DOHH2 (cell line): ENCODE results near the gene CNPY1.

Experiments
- H3F3A ChIP-seq: fragments of 200-600 bp; sonication (generic), shearing (Covaris generic); 2 replicates; pipeline ENCODE4 v1.6.0; 2016; ENCODE audit warnings: antibody characterized with exemption, mild to moderate bottlenecking; ENCODE audit not compliant: control insufficient read depth, insufficient read depth
- H3K27ac ChIP-seq: fragments of 200-600 bp; sonication (generic); 2 replicates; pipeline ENCODE4 v1.5.1; 2014; ENCODE audit warnings: low read depth, mild to moderate bottlenecking, low read length, moderate library complexity
- H3K27me3 ChIP-seq: fragments of 200-600 bp; sonication (generic); 2 replicates; pipeline ENCODE4 v1.6.1; 2014; ENCODE audit warnings: mild to moderate bottlenecking, low read length, mixed read lengths; ENCODE audit not compliant: control insufficient read depth
- H3K36me3 ChIP-seq: fragments of 200-600 bp; sonication (generic); 2 replicates; pipeline ENCODE4 v1.6.1; 2014; ENCODE audit warnings: mild to moderate bottlenecking, low read length, moderate library complexity, mixed read lengths; ENCODE audit not compliant: control insufficient read depth
- H3K4me1 ChIP-seq: fragments of 200-600 bp; sonication (generic); 2 replicates; pipeline ENCODE4 v1.6.1; 2014; ENCODE audit warnings: mild to moderate bottlenecking, low read length, mixed read lengths; ENCODE audit not compliant: control insufficient read depth
- H3K4me2 ChIP-seq: fragments of 200-600 bp; sonication (generic); 2 replicates; pipeline ENCODE4 v1.6.0; 2014; ENCODE audit warnings: mild to moderate bottlenecking, low read length, moderate library complexity
- H3K4me3 ChIP-seq: fragments of 200-600 bp; sonication (generic); 2 replicates; pipeline ENCODE4 v1.5.1; 2014; ENCODE audit warnings: mild to moderate bottlenecking, low read length, mixed read lengths
- H3K79me2 ChIP-seq: fragments of 200-600 bp; sonication (generic); 2 replicates; pipeline ENCODE4 v1.6.1; 2014; ENCODE audit warnings: mild to moderate bottlenecking, low read length, mixed read lengths; ENCODE audit not compliant: control insufficient read depth
- H3K9me2 ChIP-seq: fragments of 200-600 bp; sonication (generic); replicated peaks from 2 replicates; pipeline ENCODE4 v1.6.1; 2014; ENCODE audit warnings: mild to moderate bottlenecking, low read length, mixed read lengths; ENCODE audit not compliant: control insufficient read depth
- H3K9me3 ChIP-seq: fragments of 200-600 bp; sonication (generic); 2 replicates; pipeline ENCODE4 v1.6.1; 2014; ENCODE audit warnings: antibody characterized with exemption, low read length, mixed read lengths; ENCODE audit not compliant: control insufficient read depth, insufficient read depth
- H4K20me1 ChIP-seq: fragments of 200-600 bp; sonication (generic); 2 replicates; pipeline ENCODE4 v1.6.0; 2014; ENCODE audit warnings: low read depth, mild to moderate bottlenecking, antibody characterized with exemption, low read length, moderate library complexity; ENCODE audit not compliant: control insufficient read depth, insufficient read depth
- EZH2phosphoT487 ChIP-seq: fragments of 200-600 bp; sonication (generic); IDR thresholded peaks from 2 replicates; pipeline ENCODE4 v1.6.1; 2017; ENCODE audit warnings: borderline replicate concordance, mild to moderate bottlenecking, antibody characterized with exemption, low read length, moderate library complexity, mixed read lengths
- TF ChIP-seq, protein P1 (sequence below): fragments of 200-600 bp; sonication (generic); IDR thresholded peaks from one replicate; pipeline ENCODE4 v1.5.1; 2014; ENCODE audit warnings: antibody characterized with exemption, mild to moderate bottlenecking, low read depth, low read length; ENCODE audit not compliant: poor library complexity, severe bottlenecking

Gene CNPY1

DNA sequence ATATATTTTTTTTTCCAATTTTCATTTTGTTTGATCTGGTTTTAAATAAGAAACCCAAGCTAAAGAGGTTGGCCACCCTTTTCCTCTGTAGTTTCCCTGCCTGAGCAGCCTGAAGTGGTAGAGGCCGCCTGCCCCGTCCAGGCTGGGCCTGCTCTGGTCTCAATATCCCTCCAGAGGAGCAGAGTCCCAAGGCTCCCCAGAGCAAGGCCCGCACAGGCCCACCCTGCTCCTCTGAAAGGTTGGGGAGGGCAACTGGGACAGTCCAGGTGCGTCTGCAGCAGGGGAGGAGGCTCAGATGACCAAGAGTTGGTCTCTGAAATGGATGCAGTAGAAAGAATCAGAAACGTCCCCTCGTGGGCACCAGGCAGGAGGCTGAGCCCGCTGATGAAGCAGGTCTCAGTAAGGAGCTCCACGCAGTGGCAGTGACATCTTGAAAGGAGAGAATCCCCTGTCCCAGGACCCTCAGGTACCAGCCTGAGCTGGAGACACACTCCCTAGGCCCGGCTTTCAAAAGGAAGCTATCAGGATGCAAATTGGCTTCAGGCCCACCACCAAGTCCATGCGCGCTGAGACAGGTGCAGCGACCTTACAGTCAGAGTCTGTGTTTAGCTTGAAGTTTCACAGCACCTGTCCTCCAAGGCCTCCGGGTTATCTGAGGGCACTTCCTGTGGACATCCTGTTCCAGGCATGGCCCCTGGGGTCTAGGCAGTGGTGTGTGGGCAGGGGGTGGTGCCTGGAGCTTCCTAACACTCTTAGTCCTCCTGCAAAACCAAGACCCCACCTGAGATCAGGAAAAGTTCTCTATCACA, 50.7 kb downstream of the CNPY1 start:
- TF ChIP-seq, protein P1, sequence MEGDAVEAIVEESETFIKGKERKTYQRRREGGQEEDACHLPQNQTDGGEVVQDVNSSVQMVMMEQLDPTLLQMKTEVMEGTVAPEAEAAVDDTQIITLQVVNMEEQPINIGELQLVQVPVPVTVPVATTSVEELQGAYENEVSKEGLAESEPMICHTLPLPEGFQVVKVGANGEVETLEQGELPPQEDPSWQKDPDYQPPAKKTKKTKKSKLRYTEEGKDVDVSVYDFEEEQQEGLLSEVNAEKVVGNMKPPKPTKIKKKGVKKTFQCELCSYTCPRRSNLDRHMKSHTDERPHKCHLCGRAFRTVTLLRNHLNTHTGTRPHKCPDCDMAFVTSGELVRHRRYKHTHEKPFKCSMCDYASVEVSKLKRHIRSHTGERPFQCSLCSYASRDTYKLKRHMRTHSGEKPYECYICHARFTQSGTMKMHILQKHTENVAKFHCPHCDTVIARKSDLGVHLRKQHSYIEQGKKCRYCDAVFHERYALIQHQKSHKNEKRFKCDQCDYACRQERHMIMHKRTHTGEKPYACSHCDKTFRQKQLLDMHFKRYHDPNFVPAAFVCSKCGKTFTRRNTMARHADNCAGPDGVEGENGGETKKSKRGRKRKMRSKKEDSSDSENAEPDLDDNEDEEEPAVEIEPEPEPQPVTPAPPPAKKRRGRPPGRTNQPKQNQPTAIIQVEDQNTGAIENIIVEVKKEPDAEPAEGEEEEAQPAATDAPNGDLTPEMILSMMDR: no peak
- no peak for TF ChIP-seq EZH2phosphoT487
- H3K4me1 ChIP-seq: peaks cover 10% of the 10 kb centered on the region
- H3K36me3 ChIP-seq: no peaks in the 10 kb centered on the region
- no peaks in the 10 kb centered on the region for H3K79me2 ChIP-seq
- no peaks in the 10 kb centered on the region for H4K20me1 ChIP-seq
- no peaks in the 10 kb centered on the region for H3K9me2 ChIP-seq
- peaks cover 15% of the 10 kb centered on the region for H3K27me3 ChIP-seq
- no peak overlapping the region for H3K4me3 ChIP-seq
- no peak overlapping the region for H3K4me2 ChIP-seq
- no peak overlapping the region for H3K27ac ChIP-seq
- no peaks in the 10 kb centered on the region for H3K9me3 ChIP-seq
- H3F3A ChIP-seq: no peaks in the 10 kb centered on the region

DNA sequence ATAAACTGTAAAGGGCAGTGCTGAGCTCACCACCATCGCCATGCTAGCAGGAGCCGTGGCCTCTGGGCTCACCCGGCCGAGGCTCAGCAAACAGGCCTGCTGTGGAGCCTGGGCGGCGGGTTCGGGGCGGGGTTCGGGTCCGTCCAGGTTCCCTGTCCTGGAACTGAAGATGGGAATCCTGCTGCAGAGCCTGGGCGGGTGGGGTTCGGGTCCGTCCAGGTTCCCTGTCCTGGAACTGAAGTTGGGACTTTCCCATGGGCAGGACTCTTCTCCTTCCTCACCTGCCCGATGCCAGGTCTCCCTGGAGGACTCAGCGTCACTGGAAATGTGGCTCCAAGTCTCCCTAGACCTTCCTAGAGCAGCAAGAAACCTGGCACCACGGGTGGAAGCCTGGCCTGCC, 51.8 kb downstream of the CNPY1 start:
- Histone ChIP-seq H3F3A (no peaks in the 10 kb centered on the region), H3K4me3 (no peak overlapping the region), H3K36me3 (no peaks in the 10 kb centered on the region), H3K4me2 (no peak overlapping the region), H3K9me2 (no peaks in the 10 kb centered on the region), H3K79me2 (no peaks in the 10 kb centered on the region), H3K27ac (no peak overlapping the region), H3K4me1 (peaks cover 21% of the 10 kb centered on the region), H4K20me1 (no peaks in the 10 kb centered on the region), H3K27me3 (peaks cover 10% of the 10 kb centered on the region), H3K9me3 (no peaks in the 10 kb centered on the region)
- TF ChIP-seq, protein P1: no peak
- TF ChIP-seq EZH2phosphoT487: no peak

DNA sequence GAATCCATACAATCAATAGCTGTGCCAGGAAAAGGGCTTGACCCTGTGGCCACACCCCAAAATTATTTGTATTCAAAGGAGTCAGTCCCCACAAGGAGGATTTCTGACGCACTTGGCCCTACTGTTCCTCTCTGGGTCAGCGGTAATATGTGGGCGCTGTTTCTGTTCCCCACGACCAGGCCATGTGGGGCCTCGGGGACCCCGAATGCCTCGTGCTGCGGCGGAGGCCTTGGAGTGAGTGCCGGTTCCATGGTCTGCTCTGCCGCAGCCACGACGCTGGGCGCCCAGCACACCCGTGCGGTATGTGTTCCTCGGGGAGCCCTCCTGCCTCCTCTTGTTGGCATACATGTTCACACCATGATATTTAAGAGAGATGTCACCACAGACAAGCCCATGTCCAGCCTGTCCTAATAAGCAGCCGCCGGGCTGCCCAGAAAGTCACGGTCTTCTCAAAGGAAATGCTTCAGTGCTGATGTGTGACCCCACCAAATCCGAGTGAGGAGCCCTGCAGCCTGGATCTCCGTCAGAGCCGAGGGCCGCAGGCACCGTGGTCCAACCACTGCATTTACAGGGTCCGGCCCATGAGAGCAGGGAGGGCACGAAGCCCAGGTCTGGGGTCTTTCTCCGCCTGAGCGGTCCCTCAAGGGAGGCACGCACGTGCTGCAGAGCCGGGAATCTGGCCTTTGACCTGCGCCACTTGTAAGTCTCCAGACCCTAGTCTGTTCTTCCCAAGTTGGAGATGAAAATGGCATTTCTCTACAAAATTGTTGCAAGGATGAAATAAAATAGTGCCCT, 52.4 kb downstream of the CNPY1 start:
- H3K36me3 ChIP-seq: no peaks in the 10 kb centered on the region
- H3K9me3 ChIP-seq: no peaks in the 10 kb centered on the region
- H3K9me2 ChIP-seq: no peaks in the 10 kb centered on the region
- H4K20me1 ChIP-seq: no peaks in the 10 kb centered on the region
- no peak for TF ChIP-seq EZH2phosphoT487
- TF ChIP-seq, protein P1: no peak
- H3K27ac ChIP-seq: no peak overlapping the region
- peaks cover 6% of the 10 kb centered on the region; the same call in 1 of the 2 replicates for H3K27me3 ChIP-seq
- peaks cover 27% of the 10 kb centered on the region for H3K4me1 ChIP-seq
- no peak overlapping the region for H3K4me3 ChIP-seq
- H3F3A ChIP-seq: no peaks in the 10 kb centered on the region
- H3K79me2 ChIP-seq: no peaks in the 10 kb centered on the region
- H3K4me2 ChIP-seq: no peak overlapping the region
